Activated CD4-positive, alpha-beta T cell treated with anti-CD3 and anti-CD28 coated beads, Interleukin-2, amount 50 U/mL, for 4 hours (primary cell): ENCODE measurements around the gene ANKS1B.

ENCODE experiments used
- DNase-seq, 2 experiments: peaks; one replicate each; pipeline ENCODE4 v3.0.0-alpha.2; 2020

The ANKS1B gene

DNA sequence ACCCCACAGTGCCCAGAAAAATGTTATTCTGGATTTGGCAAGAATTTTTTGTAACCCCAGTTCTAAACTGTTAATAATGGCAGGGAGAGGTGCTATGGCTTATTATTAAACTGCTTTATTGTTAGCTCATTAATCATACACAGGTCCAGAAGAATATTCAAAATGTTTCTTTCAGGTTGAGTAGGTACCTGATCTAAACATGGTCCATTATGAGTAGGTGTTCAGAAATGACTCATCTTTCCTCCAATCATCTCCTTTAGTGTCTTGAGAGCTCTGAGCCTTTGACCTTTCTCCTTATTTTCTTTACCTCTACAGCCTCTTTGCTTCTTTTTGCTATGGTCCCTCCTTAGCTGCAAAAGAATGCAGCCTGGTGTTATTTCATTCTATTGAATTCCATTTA is 548.2 kb downstream of the ANKS1B start:
- DNase-seq: no peak

- no peak for DNase-seq
Observed at GRCh38 chr12:99435095-99435791, 549.5 kb downstream of the ANKS1B start.

DNA sequence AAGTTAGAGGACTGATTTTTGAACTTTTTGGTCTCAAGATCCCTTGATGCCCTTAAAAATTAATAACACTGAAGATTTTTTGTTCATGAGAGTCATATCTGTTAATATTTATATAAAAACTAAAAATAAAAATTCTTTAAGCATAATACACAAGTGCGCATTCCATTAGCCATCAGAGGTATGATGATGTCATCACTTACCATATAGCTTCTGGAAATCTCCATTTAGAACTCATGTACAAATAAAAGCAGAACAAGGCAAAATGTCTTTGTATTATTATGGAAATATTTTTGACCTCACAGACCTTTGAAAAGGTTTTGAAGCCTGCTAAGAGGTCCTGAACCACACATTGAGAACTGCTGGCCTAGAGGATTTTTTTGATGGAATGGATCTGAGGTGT is 551.6 kb downstream of the ANKS1B start:
- DNase-seq: no peak

GRCh38 chr12:99431203-99431602 is 553.5 kb downstream of the ANKS1B start:
- no peak for DNase-seq

DNA sequence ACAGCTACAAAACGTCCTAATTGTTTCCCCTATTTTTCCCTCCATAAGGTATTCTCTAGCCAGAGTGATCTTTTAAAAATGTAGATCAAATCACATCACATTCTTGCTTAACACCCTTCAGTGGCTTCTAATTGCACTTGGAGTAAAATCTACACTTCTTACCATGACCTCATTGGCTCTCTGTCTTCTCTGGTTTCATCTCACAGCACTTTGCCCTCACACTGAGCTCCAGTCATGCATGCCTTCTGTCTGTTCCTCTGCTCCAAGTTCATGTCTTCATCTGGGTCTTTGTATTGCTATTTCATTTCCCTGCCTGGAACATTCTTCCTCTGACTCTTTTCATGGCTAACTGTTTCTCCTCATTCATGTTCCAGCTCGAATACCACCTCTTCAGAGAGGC is 557.6 kb downstream of the ANKS1B start:
- no peak for DNase-seq

DNA sequence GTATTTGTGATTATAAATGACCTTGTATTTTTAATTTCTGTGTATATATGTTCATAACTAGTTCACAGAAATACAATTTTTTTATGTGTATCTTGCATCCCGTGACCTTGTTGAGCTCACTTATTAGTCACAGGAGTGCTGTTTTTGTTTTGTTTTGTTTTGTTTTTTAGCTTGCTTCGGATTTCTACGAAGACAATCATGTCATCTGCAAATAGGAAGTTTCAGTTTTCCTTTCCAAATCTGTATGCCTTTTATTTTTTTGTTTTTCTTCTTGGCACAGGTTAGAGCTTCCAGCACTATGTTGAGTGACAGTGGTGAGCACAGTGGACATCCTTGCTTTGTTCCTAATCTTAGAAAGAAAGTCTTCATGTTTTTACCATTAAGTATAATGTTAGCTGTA is 566.4 kb downstream of the ANKS1B start:
- DNase-seq: no peak

DNA sequence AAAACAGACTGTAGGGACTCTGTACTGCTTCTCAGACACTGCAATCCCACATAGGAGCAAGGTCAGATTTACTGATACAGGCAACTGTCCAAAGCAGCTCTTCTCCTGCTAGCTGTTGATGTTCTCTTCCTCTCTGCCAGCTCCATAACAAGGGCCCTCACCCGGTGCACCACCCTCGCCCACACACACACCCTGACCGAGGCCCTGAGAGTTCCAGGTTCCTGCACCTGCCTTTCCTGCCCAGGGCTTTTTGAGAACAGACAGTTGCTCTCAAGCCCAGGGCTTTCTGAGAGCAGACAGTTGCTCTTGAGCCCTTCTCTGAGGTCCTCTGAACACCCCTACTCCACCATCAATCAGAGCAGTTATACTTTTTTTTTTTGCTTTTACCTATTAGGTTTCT is 571.0 kb downstream of the ANKS1B start:
- DNase-seq: no peak

- no peak for DNase-seq
Observed at GRCh38 chr12:99393763-99394162, 591.0 kb downstream of the ANKS1B start.

DNA sequence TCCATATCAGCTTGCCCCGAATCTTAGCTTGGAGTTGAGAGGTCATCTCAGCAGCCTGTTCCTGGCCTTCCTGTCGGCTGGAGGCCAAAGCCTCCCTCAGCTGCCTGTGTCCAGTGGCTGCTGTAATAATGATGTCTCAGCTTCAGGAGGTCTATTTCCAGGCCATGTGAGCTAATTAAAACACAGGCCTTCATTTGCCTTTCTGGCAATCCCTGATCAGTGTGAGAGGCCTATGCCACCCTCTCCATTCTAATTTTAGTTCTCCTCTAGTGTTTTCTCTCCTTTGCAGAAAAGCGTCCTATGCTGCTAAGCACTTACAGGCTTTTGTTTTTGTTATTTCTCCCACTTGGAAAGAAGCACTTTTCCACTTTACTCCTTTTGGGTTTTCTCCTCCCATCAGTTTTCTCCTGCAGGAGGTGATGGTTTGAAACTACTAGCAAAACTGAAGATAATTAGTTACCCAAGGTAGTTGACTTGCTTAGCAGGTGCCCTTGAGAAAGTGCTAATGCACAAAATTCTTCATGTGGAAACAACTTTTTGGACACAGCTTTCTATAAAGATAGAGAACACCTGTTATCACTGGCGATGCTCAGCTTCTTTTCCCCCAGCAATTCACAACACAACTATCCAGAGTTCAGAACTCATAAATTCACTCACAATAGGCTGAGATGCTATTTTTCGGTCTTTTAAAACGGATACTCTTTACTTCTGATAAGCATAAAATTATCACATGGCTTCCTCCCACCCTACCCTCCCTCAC is 592.5 kb downstream of the ANKS1B start:
- no peak for DNase-seq

GRCh38 chr12:99390707-99391106 is 594.0 kb downstream of the ANKS1B start:
- no peak for DNase-seq

GRCh38 chr12:99389751-99390150 is 595.0 kb downstream of the ANKS1B start:
- no peak for DNase-seq

GRCh38 chr12:99388671-99389195 is 596.0 kb downstream of the ANKS1B start:
- no peak for DNase-seq

DNA sequence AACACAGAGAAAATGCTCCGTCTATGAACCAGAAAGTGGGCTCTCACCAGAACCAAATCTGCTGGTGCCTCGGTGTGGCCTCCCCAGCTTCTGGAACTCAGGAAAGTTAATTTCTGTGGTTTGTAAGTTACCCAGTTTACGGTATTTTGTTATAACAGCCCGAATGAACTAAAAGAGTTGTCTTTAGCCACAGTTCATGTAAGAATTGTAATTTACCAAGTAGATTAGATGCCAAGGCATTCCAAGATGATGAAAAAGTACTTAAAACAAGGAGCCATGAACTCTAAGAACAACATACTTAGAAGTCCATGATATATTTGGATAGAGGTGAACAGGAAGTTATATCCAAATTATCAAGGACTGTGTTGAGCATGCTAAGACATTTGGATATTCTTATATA is 597.1 kb downstream of the ANKS1B start:
- DNase-seq: no peak

- DNase-seq: no peak
Observed at GRCh38 chr12:99386907-99387306, 597.8 kb downstream of the ANKS1B start.

DNA sequence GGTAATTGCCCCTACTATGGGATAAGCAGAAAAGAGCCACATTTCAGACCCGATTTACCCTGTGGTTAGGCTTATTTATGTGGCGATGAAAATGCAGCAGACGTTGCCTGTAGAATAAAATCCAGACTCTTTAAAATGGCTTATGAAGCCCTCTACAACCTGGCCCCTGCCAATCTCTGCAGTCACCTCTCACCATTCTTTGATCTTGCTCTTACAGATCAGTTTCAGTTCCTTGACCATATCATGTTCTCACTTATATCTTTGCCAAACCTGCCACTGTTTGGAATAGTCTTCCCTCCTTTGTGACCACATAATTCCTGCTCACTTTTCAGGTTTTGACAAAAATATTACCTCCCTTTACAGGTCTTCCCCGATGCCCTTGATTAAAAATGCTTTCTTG is 601.5 kb downstream of the ANKS1B start:
- DNase-seq: no peak

DNA sequence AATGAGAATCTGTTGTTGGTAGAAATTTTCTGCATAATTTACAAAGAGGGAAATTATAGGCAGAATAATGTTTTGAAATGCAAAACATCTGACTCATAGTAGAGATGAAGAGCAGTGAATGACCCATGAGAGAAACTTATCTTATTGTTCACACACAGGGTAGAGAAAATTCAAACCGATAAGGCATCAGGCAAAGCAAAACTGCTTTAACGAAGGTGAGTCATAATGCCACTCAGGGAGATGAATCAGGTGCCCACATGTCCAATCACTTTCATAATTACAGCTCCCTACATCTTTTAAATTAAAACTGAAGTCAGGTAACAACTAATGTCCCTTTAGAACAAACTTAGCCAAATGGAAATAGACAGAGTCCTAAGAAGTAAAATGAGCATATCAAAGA is 602.7 kb downstream of the ANKS1B start:
- no peak for DNase-seq

DNA sequence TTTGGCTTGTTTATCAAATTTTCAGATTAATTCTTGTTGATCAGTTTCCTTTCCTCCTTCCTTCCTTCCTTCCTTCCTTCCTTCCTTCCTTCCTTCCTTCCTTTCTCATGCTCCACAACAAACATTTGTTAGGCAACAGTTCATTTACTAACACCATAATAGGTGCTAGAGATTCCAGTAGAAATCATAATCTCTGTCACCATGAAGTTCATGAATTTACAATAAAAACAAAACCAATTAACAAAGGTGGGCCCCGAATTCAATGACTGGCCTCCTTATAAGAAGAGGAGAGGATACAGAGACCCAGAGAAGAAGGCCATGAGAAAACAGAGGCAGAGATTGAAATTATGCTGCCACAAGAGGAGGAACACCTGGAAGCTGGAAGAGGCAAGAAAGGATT is 604.0 kb downstream of the ANKS1B start:
- DNase-seq: no peak

- no peak for DNase-seq
Observed at GRCh38 chr12:99374023-99374422, 610.7 kb downstream of the ANKS1B start.

DNA sequence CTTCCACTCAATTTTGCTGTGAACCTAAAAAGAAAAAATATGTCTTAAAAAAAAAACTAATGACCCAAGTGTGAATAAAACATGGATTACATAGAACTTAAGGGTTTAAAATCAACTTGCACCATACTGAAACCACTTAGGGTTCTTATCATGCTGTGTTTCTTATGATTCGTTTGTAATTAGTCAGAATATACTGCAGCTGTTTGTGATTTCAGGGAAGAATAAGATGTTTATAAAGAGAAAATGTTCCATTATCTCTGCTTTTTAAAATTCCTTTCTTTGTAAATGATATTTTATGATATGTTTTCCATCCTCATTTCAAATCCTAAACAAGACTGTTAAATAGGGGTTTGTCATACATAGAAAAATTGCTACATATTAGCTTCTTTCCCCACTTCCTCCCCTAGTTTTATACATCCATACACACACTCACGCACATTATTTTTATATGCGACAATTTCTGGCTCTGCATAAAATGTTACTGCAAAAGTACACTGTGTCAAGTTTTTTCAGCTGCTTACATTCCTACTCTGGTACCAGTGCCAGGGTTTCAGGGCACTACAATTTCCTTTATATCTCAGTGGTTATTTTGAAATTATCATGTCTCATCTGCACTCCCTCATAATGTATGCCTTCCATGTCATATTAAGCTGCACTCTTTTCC is 612.3 kb downstream of the ANKS1B start:
- no peak for DNase-seq

DNA sequence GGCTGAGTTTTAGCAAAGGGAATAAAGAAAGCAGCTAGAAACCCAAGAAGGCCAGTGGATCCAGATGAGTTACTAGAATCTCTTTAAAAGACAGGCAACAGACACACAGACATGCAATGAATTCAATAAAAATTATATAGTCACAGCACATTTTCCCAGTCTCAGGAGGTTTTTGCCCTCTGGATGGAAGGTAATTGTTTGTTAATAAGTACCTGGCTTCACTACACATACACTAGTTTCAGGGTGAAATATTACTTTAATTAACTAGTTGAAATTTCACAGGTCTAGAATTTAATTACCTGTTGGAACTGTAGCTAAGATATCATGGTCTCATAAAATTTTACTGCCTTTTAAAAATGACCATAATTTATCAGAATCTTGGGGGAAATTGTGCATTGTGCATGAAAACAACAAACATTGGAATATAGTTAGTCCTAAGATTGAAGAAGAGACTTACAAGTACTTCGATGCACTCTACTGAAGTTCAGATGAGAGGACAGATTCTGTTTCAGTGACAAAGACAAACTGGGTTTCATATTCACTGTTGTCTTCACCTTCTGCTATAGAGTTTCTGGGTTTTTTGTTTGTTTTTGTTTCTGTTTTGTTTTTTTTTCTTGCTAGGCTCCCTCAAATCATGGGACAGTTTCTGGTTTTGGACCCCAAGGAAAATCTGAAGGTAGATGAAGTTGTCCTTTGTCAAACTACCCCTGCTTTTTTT is 614.2 kb downstream of the ANKS1B start:
- DNase-seq: no peak

DNA sequence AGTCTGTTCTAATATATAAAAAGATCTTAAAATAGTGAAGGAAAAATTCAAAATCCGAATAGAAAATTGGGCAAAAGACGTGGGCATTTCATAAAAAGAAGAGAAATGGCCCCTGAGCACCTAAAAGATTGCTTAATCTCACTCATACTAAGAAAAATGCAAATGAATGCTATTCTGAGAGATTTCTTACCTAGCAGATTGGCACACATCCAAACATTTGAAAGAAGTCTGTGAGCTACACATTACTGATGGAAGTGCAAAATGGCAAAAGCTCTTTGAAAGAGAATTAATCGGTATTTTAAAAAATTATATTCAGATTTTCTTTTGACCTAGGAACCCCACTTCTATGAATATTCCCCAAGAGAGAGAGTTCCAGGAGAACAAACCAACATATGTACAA is 617.6 kb downstream of the ANKS1B start:
- DNase-seq: no peak

DNA sequence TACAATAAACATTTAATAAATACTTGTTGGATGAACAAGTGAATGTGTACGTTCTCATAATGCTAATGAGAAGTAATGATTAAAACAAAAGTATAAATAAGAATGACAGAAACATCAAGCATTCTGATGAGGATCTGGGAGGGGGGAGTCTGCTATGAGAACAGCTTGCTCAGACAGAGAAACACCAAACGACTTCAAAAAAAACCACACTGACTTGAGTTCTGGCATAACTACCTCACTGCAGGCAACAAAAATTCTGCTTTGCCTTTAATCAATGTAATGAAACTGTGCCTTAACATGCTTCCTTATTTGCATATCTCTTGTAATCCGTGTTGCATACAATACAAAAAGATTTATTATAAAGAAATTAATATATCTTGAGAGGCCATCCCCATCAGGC is 632.5 kb downstream of the ANKS1B start:
- DNase-seq: no peak

DNA sequence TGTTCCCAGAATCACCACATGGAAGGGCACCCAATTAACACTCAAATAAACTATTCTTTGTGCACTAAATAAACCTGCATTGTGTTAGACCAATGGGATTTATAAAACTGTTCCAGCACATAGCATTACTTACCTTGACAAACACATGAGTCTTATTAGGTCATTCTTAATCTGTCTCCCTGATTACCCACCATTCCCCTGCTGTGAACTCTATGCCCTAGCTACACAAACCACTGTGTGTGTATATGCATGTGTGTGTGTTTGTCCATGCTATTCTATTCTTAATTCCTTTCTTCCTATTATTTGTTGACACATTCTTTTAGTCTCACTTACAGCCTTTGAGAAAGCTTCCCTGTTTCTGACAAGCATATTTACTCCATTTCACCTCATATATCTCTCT is 640.8 kb downstream of the ANKS1B start:
- DNase-seq: no peak
